ENCODE measurements around the gene PREX1. TPM values are rescaled to one million over a fixed set of nuclear protein-coding genes. Genes with fewer than 3 reads are reported as not detected.

The PREX1 gene
- total RNA-seq, 1 experiment from 2014 or later = 9.5 TPM

DNA sequence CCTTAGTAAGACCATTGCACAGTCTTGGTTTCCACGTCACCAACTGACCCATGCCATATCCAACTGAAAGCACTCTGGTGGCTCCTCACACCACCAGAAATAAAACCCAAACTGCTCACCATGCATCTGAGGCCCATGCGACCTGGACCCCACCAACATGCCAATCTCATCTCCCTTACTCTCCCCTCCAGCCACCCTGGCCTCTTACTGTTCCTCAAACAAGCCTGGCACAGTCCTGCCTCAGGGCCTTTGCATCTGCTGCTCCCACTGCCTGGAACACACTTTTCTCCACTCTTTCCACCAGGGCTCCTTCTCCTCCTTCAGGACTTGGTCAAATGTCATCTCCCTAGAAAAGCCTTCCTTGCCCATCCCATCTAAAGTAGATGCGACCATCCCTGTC, 8.7 kb downstream of the PREX1 start:
- no peak overlapping the region for H3K27ac Mint-ChIP-seq (ENCODE audit: unreplicated experiment)
- H3K27me3 ChIP-seq (replicated peaks; ENCODE audit: control insufficient read depth, insufficient read depth, low read length) = no peaks in the 10 kb centered on the region
- no TSS peak for BruUV-seq (replicated peaks)
- TF ChIP-seq, protein P1, sequence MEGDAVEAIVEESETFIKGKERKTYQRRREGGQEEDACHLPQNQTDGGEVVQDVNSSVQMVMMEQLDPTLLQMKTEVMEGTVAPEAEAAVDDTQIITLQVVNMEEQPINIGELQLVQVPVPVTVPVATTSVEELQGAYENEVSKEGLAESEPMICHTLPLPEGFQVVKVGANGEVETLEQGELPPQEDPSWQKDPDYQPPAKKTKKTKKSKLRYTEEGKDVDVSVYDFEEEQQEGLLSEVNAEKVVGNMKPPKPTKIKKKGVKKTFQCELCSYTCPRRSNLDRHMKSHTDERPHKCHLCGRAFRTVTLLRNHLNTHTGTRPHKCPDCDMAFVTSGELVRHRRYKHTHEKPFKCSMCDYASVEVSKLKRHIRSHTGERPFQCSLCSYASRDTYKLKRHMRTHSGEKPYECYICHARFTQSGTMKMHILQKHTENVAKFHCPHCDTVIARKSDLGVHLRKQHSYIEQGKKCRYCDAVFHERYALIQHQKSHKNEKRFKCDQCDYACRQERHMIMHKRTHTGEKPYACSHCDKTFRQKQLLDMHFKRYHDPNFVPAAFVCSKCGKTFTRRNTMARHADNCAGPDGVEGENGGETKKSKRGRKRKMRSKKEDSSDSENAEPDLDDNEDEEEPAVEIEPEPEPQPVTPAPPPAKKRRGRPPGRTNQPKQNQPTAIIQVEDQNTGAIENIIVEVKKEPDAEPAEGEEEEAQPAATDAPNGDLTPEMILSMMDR (IDR thresholded peaks at IDR 0.05; ENCODE audit: insufficient read depth in 1 of 2, low read depth in 1 of 2, low read length in 1 of 2, severe bottlenecking in 1 of 2, unreplicated experiment in 1 of 2) = no peak
- no peak overlapping the region for H3K4me3 Mint-ChIP-seq (ENCODE audit: unreplicated experiment)
- no peaks in the 10 kb centered on the region for H3K9me3 Mint-ChIP-seq (ENCODE audit: unreplicated experiment)
- intact Hi-C loops (cut with micrococcal nuclease; ENCODE audit: unreplicated experiment) = no loop called here
- H3K4me3 ChIP-seq (ENCODE audit: low read depth, low read length) = no peak overlapping the region
- ChIA-PET CTCF (interaction anchor here (1.7 kb wide), 1 partner anchor 162 kb away, joined by 5 read pairs; no protein-coding TSS in a partner anchor), POLR2A (no interaction called here)
- no peaks in the 10 kb centered on the region for H3K36me3 Mint-ChIP-seq (ENCODE audit: insufficient read depth, unreplicated experiment)
- H3K27me3 Mint-ChIP-seq (ENCODE audit: insufficient read depth, unreplicated experiment) = peaks cover 4% of the 10 kb centered on the region
- H3K4me1 ChIP-seq = no peaks in the 10 kb centered on the region
- H3K9me3 ChIP-seq = no peaks in the 10 kb centered on the region
- no peaks in the 10 kb centered on the region for H3K36me3 ChIP-seq (ENCODE audit: control insufficient read depth, insufficient read depth, low read length)
- no peaks in the 10 kb centered on the region for H3K4me1 Mint-ChIP-seq (ENCODE audit: low read depth, unreplicated experiment)
- DNase-seq = no peak

GRCh38 chr20:48818481-48818987, 9.3 kb downstream of the PREX1 start:
- Histone ChIP-seq H3K27me3 (replicated peaks; ENCODE audit: control insufficient read depth, insufficient read depth, low read length) (no peaks in the 10 kb centered on the region), H3K4me1 (no peaks in the 10 kb centered on the region), H3K36me3 (ENCODE audit: control insufficient read depth, insufficient read depth, low read length) (no peaks in the 10 kb centered on the region), H3K4me3 (ENCODE audit: low read depth, low read length) (no peak overlapping the region), H3K9me3 (no peaks in the 10 kb centered on the region)
- Mint-ChIP-seq H3K27ac (ENCODE audit: unreplicated experiment) (no peak overlapping the region), H3K9me3 (ENCODE audit: unreplicated experiment) (no peaks in the 10 kb centered on the region), H3K27me3 (ENCODE audit: insufficient read depth, unreplicated experiment) (peaks cover 4% of the 10 kb centered on the region), H3K4me3 (ENCODE audit: unreplicated experiment) (no peak overlapping the region), H3K36me3 (ENCODE audit: insufficient read depth, unreplicated experiment) (no peaks in the 10 kb centered on the region), H3K4me1 (ENCODE audit: low read depth, unreplicated experiment) (no peaks in the 10 kb centered on the region)
- CTCF ChIA-PET = interaction anchor here (1.7 kb wide), 1 partner anchor 161 kb away, joined by 5 read pairs; no protein-coding TSS in a partner anchor
- BruUV-seq (replicated peaks) = no TSS peak
- intact Hi-C loops (cut with micrococcal nuclease; ENCODE audit: unreplicated experiment) = no loop called here
- TF ChIP-seq, protein P1 (IDR thresholded peaks at IDR 0.05; ENCODE audit: insufficient read depth in 1 of 2, low read depth in 1 of 2, low read length in 1 of 2, severe bottlenecking in 1 of 2, unreplicated experiment in 1 of 2) = no peak
- no peak for DNase-seq
- POLR2A ChIA-PET = no interaction called here

DNA sequence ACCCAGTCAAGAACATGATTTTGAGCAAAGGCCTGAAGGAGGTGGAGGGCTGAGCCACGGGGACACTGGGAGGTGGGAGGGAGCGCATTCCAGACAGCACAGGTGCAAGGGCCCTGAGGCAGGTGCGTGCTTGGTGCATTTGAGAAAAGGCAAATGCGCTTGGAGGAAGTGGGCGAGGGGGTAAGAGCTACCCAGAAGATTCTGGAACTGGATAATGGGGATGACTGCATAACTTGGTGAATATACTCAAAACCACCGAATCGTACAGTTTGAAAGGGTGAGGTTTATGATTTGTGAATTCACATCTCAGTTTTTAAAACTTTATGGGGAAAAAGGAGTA, 9.8 kb downstream of the PREX1 start:
- intact Hi-C loops (cut with micrococcal nuclease; ENCODE audit: unreplicated experiment) = no loop called here
- H3K4me3 Mint-ChIP-seq (ENCODE audit: unreplicated experiment) = no peak overlapping the region
- Histone ChIP-seq H3K4me1 (no peaks in the 10 kb centered on the region), H3K9me3 (no peaks in the 10 kb centered on the region), H3K27me3 (replicated peaks; ENCODE audit: control insufficient read depth, insufficient read depth, low read length) (no peaks in the 10 kb centered on the region), H3K4me3 (ENCODE audit: low read depth, low read length) (no peak overlapping the region), H3K36me3 (ENCODE audit: control insufficient read depth, insufficient read depth, low read length) (no peaks in the 10 kb centered on the region)
- H3K27me3 Mint-ChIP-seq (ENCODE audit: insufficient read depth, unreplicated experiment) = peaks cover 4% of the 10 kb centered on the region
- CTCF ChIA-PET = interaction anchor here (1.7 kb wide), 1 partner anchor 161 kb away, joined by 5 read pairs; no protein-coding TSS in a partner anchor
- H3K36me3 Mint-ChIP-seq (ENCODE audit: insufficient read depth, unreplicated experiment) = no peaks in the 10 kb centered on the region
- no peak for DNase-seq
- no peaks in the 10 kb centered on the region for H3K4me1 Mint-ChIP-seq (ENCODE audit: low read depth, unreplicated experiment)
- no peaks in the 10 kb centered on the region for H3K9me3 Mint-ChIP-seq (ENCODE audit: unreplicated experiment)
- TF ChIP-seq, protein P1 (IDR thresholded peaks at IDR 0.05; ENCODE audit: insufficient read depth in 1 of 2, low read depth in 1 of 2, low read length in 1 of 2, severe bottlenecking in 1 of 2, unreplicated experiment in 1 of 2) = no peak
- no TSS peak for BruUV-seq (replicated peaks)
- H3K27ac Mint-ChIP-seq (ENCODE audit: unreplicated experiment) = no peak overlapping the region
- POLR2A ChIA-PET = no interaction called here

All from Caco-2 (cell line).